ENCODE measurements around the gene WDR64.

GRCh38 chr1:241711326-241711725, 59.2 kb downstream of the WDR64 start:
- TF ChIP-seq CTCF (conservative IDR thresholded peaks at IDR 0.05): no peak
- TF ChIP-seq EZH2 (IDR thresholded peaks at IDR 0.05; ENCODE audit: low read depth): no peak
